SK-N-MC (cell line): ENCODE results near the gene DOCK1.

Experiments used
- EZH2 ChIP-seq: fragments of 200-600 bp; sonication (generic); IDR thresholded peaks from one replicate; pipeline ENCODE4 v1.6.1; 2017; ENCODE audit warnings: antibody characterized with exemption
- FOXP2 ChIP-seq: optimal IDR thresholded peaks from 2 replicates; pipeline ENCODE3; 2011; ENCODE audit warnings: mild to moderate bottlenecking, moderate library complexity; ENCODE audit not compliant: insufficient read depth; ENCODE audit errors: extremely low read length, control extremely low read depth
- POLR2AphosphoS5 ChIP-seq: IDR thresholded peaks from 2 replicates; pipeline ENCODE4 v1.6.1; 2012; ENCODE audit warnings: mild to moderate bottlenecking, low read depth, low read length, borderline replicate concordance

DNA sequence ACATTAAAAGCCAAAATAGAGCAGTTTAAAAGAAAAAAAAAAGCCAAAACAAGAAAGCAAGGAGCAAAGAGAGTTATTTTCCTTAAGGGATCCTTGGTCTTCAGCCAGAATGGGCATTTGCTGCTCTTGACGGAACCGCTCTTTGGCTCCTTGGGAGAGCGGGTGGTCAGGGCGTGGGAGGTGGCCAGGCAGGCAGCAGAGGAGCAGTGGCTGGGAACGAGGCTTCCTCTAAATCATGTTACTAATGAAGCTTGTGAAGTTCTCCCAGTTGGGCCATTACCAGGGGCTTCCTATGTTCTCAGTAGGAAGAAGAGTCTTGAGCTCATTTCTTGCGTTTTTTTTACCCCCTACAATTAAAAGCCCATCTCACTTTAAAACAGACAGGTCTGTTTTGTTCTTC lies 116.6 kb downstream of the DOCK1 start:
- TF ChIP-seq POLR2AphosphoS5 (no peak), EZH2 (no peak), FOXP2 (no peak)
